Activated CD4-positive, alpha-beta T cell treated with anti-CD3 and anti-CD28 coated beads, Interleukin-2, amount 50 U/mL, for 24 hours (primary cell): ENCODE data around the gene TMEM131.
"Not testable (repeated sequence)": the region's sequence is repeated elsewhere in the genome, so short reads cannot be mapped to it uniquely, and the experiment has no call there.

Experiments used
- DNase-seq, 2 donors: peaks; one replicate each; pipeline ENCODE4 v3.0.0-alpha.2; 2020; ENCODE audit warnings: low read depth in 1 of 2, low spot score in 1 of 2

Gene TMEM131

GRCh38 chr2:97958184-97958583 lies 37.6 kb downstream of the TMEM131 start:
- DNase-seq, result no peak

GRCh38 chr2:97957432-97958183 lies 38.1 kb downstream of the TMEM131 start:
- DNase-seq, result no peak

DNA sequence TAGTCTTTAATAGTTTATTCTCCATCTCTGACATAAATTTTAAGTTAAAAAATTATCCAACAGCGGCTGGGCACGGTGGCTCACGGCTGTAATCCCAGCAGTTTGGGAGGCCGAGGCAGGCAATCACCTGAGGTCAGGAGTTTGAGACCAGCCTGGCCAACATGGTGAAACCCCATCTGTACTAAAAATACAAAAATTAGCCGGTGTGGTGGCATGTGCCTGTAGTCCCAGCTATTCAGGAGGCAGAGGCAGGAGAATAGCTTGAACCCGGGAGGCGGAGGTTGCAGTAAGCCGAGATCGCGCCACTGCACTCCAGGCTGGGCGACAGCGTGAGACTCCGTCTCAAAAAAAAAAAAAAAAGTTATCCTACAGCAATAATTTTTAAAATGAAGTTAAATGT lies 39.0 kb downstream of the TMEM131 start:
- DNase-seq, result not testable (repeated sequence)

DNA sequence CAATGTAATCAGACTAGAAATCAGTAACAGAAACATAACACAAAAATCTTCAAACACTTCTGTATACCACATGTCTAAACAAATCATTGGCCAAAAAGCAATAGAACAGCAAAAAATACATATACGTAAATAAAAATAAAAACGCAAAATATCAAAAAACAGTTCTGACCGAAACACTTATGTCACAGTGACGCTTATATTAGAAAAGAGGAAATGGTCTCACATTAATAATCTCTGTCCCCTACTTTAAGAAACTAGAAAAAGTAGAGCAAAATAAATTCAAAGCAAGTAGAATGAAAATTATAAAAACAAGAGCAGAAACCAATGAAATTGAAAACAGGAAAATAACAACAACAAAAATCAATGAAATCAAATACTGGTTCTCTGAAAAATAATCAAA lies 41.9 kb downstream of the TMEM131 start:
- DNase-seq, result no peak

GRCh38 chr2:97952357-97952756 lies 43.4 kb downstream of the TMEM131 start:
- no peak for DNase-seq

- no peak for DNase-seq
Observed at GRCh38 chr2:97951155-97951680, 44.5 kb downstream of the TMEM131 start.

GRCh38 chr2:97950329-97951154 lies 45.2 kb downstream of the TMEM131 start:
- no peak for DNase-seq

GRCh38 chr2:97948926-97949325 lies 46.8 kb downstream of the TMEM131 start:
- DNase-seq, result no peak

DNA sequence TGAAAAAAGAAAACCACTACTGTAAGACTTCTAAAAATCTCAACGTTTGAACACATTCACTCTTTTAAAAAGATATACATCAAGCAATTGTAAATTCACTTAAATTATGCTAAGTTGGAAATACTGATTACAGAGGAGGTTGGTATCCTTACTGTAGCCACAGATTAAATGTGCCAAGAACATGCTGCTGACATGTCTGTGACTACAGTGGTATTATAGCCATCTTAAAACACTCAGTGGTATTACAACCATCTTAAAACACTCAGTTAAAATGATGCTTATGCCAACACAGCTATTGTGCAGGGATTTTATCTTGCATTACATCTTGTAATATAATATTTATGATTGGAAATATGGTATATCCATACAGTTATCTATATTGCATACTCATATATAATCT lies 50.0 kb downstream of the TMEM131 start:
- no peak for DNase-seq

- DNase-seq, result no peak
Observed at GRCh38 chr2:97936881-97937280, 58.9 kb downstream of the TMEM131 start.

DNA sequence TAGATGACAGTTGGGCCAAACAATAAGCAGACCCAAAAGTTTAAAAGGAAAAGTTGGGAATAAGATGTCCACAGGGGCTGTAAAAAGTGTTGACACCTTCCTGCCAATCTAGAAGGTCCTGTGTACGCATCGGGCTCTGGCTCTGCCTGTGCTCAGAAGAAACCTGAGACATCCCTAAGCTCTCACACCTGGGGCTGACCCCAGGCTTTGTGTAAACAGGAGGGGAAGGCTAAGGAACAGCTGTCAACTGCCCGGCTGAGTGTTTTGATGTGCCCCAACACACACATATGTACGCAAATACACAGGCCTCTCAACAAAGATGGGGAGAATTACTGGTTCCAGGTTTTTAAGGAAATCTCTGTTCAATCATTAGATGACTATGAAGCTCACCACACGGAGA lies 59.5 kb downstream of the TMEM131 start:
- no peak for DNase-seq

- DNase-seq, result no peak
Observed at GRCh38 chr2:97935719-97936161, 60.0 kb downstream of the TMEM131 start.

GRCh38 chr2:97932975-97933662 lies 62.6 kb downstream of the TMEM131 start:
- no peak for DNase-seq

DNA sequence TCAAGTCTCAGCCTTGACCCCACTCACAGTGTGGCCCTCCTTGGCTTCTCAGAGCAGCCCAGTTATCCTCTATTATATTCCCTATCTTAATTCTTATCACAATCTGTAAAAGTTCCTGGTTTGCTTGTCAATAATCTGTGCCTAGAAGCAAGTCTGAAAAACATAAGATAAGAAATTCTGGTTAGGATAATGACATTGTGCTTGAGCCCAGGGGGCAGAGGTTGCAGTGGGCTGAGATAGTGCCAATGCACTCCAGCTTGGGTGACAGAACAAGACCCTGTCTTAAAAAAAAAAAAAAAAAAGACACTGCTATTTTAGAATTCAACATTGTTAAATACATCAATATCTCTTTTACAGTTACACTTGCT lies 63.9 kb downstream of the TMEM131 start:
- DNase-seq, result no peak

DNA sequence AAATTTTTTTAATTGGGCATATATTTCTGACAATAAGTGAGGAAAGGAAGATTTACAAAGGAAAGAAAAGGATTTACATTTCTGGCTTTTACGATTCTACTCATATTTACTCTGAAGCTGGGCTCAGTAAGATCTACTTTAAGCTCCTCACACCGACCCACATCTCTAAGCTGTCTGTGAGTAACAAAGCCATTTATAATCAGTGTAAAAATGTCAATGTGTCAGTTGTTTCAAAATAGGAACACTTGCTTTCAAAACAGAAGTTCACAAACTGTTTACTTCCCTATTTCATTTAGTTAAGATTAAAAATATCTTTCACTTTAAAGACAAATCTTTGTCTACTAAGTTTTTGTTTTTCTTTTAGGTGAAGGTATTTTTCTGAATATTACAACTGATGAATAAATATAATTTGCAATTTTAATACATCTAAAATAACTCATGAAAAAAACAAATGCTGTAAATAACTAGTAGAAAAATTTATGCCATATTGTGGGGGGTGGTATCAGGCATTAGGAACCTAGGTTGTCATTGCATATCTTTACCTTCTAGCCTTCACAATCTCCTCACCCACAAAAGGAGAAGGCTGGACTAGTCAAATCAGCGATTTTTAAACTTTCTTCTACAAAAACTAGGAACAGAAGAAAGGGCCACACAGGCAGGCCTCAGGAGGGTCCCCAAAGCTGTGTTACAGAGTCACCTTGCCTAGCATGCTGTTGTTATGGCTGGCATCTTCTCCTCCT lies 64.5 kb downstream of the TMEM131 start:
- DNase-seq, result no peak

GRCh38 chr2:97928591-97928990 lies 67.2 kb downstream of the TMEM131 start:
- DNase-seq, result no peak

GRCh38 chr2:97926946-97927345 lies 68.8 kb downstream of the TMEM131 start:
- DNase-seq, result no peak

DNA sequence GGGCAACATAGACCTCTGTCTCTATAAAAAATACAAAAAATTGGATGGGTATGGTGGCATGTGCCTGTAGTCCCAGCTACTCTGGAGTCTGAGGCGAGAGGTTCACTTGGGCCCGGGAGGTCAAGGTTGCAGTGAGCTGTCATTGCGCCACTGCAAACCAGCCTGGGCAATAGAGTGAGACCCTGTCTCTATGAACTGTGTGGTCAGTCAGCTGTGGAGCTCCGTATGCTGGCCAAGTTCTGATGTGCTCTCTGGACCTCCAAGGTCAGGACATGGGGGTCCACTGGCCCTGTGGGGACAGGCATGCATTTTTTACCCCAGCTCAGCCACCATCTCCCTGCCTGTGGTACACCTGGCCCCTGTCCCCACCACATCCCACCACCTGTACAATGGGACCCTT lies 71.6 kb downstream of the TMEM131 start:
- no peak for DNase-seq

GRCh38 chr2:97919858-97920257 lies 75.9 kb downstream of the TMEM131 start:
- no peak for DNase-seq

- no peak for DNase-seq
Observed at GRCh38 chr2:97918818-97919217, 76.9 kb downstream of the TMEM131 start.

DNA sequence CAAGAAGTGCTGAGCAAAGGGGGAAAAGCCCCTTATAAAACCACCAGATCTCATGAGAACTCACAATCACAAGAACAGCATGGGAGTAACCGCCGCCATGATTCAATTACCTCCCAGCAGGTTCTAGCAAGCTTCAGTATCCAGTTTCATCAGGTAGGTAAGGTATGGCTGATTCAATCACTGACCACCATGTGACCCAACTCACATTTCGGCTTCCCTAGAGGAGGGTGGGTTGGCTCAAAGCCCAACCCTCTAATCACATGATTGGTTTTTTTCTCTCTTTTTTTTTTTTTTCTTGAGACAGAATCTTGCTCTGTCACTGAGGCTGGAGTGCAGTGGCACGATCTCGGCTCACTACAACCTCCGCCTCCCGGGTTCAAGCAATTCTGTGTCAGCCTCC lies 78.1 kb downstream of the TMEM131 start:
- not testable (repeated sequence) for DNase-seq
